ENCODE data around the gene ZC3H18.

ZC3H18 gene

DNA sequence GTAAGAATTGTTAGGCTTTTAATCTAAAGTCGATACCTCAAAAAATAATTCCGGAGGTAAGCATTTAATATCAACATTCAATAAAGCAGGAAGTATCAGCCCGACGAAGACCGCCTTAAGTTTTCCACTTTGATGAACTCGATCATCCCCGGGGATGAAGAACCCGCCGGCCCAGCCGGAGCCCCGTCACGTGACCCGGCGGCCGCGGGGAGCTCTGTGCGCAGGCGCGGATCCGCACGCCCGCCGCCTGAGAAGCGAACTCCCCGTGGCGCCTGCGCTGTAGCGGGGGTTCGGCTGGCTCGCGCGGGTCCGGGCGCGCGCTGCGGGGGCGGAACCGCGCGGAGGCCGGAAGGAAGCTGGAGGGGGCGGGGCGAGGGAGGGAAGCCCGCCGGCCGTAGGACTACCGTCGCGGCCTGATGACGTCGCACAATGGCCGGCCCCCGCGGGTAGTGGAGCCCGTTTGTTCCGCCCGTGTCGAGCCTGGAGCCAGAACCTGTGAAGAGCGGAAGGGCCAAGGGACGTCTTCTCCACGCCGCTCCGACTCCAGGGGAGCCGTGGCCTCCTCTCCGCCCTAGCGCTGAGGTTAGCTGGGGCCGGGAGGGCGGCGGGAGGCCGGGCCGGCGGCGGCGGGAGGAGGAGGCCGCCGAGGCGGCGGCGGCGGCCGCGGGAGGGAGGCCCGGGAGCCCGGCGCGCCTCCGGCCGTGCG, at the start of gene ZC3H18:
Gene ZC3H18, plus strand, starts transcription at position 419 of the 706 bp plus-strand sequence. CDS start 6,721 bp downstream, outside the sequence.
- peak; percentile 71 for DNase-seq (ENCODE audit: extremely low read depth, low read depth)
- H3K4me3 ChIP-seq (replicated peaks; ENCODE audit: low read depth, low read length): peak within 1 kb of the TSS; percentile 90

DNA sequence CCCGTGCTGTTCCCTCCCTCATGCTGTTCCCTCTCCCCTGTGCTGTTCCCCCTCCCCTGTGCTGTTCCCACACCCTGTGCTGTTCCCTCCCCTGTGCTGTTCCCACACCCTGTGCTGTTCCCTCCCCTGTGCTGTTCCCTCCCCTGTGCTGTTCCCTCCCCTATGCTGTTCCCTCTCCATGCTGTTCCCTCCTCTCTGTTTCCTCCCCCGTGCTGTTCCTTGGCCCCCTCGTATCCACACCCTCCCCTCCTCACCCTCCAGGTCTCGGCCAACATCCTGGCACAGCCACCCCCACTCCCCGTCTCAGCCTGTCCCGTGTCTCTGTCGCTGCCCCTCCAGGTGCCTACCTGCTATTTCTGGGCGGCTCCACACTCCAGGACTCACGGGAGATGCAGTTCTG, 48.5 kb upstream of the ZC3H18 start:
- no peak overlapping the region for H3K4me3 ChIP-seq (replicated peaks; ENCODE audit: low read depth, low read length)
- TF ChIP-seq, protein P1, sequence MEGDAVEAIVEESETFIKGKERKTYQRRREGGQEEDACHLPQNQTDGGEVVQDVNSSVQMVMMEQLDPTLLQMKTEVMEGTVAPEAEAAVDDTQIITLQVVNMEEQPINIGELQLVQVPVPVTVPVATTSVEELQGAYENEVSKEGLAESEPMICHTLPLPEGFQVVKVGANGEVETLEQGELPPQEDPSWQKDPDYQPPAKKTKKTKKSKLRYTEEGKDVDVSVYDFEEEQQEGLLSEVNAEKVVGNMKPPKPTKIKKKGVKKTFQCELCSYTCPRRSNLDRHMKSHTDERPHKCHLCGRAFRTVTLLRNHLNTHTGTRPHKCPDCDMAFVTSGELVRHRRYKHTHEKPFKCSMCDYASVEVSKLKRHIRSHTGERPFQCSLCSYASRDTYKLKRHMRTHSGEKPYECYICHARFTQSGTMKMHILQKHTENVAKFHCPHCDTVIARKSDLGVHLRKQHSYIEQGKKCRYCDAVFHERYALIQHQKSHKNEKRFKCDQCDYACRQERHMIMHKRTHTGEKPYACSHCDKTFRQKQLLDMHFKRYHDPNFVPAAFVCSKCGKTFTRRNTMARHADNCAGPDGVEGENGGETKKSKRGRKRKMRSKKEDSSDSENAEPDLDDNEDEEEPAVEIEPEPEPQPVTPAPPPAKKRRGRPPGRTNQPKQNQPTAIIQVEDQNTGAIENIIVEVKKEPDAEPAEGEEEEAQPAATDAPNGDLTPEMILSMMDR (IDR thresholded peaks at IDR 0.05; ENCODE audit: low read depth, low read length, missing control alignments): no peak
- no peak for DNase-seq (ENCODE audit: extremely low read depth, low read depth)

More for the DNA sequence above, at the start of gene ZC3H18:
- TF ChIP-seq, protein P1 (IDR thresholded peaks at IDR 0.05; ENCODE audit: low read depth, low read length, missing control alignments): no peak

GRCh38 chr16:88522276-88522949, 47.8 kb upstream of the ZC3H18 start:
- H3K4me3 ChIP-seq (replicated peaks; ENCODE audit: low read depth, low read length): no peak overlapping the region
- TF ChIP-seq, protein P1 (IDR thresholded peaks at IDR 0.05; ENCODE audit: low read depth, low read length, missing control alignments): no peak
- DNase-seq (ENCODE audit: extremely low read depth, low read depth): no peak

DNA sequence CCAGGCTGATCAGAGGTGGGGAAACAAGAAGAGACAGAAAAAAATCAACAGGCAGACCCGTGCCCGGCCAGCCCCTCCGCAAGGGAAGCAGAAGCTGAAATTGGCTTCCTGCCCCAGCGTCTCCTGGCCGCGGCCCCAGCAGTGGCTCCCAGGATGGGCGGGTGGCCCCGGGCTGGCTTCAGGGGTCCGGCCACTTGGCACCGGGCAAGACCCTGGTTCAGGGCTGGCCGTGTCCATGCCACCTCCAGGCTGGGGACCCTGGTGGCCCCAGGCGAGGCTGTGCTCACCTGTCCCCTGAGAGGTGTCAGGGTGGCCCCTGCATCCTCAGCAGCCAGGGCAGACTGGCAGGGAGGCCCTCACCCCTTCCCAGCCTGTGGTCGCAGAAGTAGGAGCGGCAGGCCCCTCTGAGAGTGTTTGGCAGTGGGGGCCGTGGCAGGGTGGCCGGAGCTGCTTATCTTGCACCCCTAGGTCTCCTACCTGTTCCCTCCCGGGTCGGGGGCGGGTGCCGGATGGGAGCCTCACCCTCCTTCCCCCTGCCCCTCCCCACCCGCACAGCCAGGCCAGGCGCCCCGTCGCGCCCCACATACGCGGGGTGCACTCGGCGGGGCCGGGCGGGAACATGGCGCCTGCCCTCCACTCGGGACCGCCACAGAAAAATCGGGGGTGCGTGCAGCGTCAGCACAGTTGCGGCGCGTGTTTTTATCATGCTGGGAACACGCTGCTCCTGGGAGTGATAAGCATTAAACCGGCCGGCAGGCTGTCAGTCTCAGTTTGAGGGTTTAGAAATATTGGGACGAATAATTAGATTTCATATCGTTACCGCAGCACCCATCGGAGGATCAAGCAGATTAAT, 46.7 kb upstream of the ZC3H18 start:
- no peak overlapping the region for H3K4me3 ChIP-seq (replicated peaks; ENCODE audit: low read depth, low read length)
- DNase-seq (ENCODE audit: extremely low read depth, low read depth): no peak
- TF ChIP-seq, protein P1 (IDR thresholded peaks at IDR 0.05; ENCODE audit: low read depth, low read length, missing control alignments): no peak

GRCh38 chr16:88524274-88524972, 45.8 kb upstream of the ZC3H18 start:
- no peak overlapping the region for H3K4me3 ChIP-seq (replicated peaks; ENCODE audit: low read depth, low read length)
- no peak for DNase-seq (ENCODE audit: extremely low read depth, low read depth)
- TF ChIP-seq, protein P1 (IDR thresholded peaks at IDR 0.05; ENCODE audit: low read depth, low read length, missing control alignments): no peak

DNA sequence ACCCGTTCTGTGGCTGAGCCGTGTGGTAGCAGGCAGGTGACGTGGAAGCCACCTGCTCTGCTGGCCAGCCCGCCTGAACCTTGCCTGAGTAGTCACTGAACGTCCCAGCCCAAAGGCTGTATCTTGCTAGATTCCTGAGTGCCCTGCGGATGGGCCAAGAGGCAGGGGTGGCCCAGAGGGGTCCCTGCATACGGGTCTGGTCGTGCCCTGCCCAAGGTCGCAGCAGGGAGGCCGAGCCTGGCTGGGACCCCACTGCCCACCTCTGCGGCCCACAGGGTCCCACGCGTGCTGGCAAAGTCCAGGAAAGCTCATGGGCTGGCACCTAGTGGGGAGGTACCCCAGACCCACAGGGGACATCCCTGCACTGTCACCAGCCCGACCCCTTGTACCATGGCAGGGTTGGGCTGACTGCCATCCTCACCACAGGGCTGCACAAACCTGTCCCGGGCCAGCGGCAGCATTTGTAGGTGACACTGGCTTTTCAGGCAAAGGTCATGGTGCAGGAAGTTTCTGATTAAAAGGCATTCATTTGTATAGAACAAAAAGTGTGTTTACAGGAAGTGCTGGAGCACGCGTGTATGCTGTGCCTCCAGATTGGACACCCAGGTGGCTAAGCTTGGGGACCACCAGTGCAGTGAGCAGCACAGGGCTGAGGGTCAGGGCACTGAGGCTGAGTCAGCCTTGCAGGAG, 45.1 kb upstream of the ZC3H18 start:
- DNase-seq (ENCODE audit: extremely low read depth, low read depth): no peak
- no peak overlapping the region for H3K4me3 ChIP-seq (replicated peaks; ENCODE audit: low read depth, low read length)
- TF ChIP-seq, protein P1 (IDR thresholded peaks at IDR 0.05; ENCODE audit: low read depth, low read length, missing control alignments): no peak
